Spinal cord (tissue), 10 donors: ENCODE data around the gene MRPS16. TPM values are rescaled to one million over a fixed set of nuclear protein-coding genes. Genes with fewer than 3 reads are reported as not detected.

ENCODE experiments used
- DNase-seq, 6 donors: peaks; one replicate each; pipeline versions ENCODE4 v3.0.0 to v3.0.0-alpha.2; 2013 to 2015; ENCODE audit warnings: low spot score in 6 of 6, low read depth in 4 of 6
- H3K27ac ChIP-seq: one replicate; pipeline ENCODE4 v1.5.1; 2013; ENCODE audit warnings: low read depth, low read length, control low read depth
- H3K27me3 ChIP-seq: one replicate; pipeline ENCODE4 v1.6.1; 2013; ENCODE audit warnings: low read length; ENCODE audit not compliant: control insufficient read depth, insufficient read depth
- H3K36me3 ChIP-seq: one replicate; pipeline ENCODE4 v1.6.1; 2013; ENCODE audit warnings: low read length; ENCODE audit not compliant: control insufficient read depth, insufficient read depth
- H3K4me1 ChIP-seq: one replicate; pipeline ENCODE4 v1.6.1; 2013; ENCODE audit warnings: low read length; ENCODE audit not compliant: control insufficient read depth, insufficient read depth
- H3K4me3 ChIP-seq: one replicate; pipeline ENCODE4 v1.5.1; 2013; ENCODE audit warnings: low read depth, low read length, control low read depth
- H3K9me3 ChIP-seq: one replicate; pipeline ENCODE4 v1.6.1; 2013; ENCODE audit warnings: low read length; ENCODE audit not compliant: control insufficient read depth, insufficient read depth
- WGBS: methylation state at CpG from one replicate; pipeline ENCODE4 v1.1.5; 2013; ENCODE audit warnings: missing lambda C conversion rate; ENCODE audit not compliant: insufficient coverage; 5-methylcytosine and 5-hydroxymethylcytosine counted together
- polyA plus RNA-seq, 2 donors: library from polyadenylated mRNA; unstranded; fragments of 120-200 nt; gene quantifications; one replicate each; pipeline ENCODE4 v1.2.1, GENCODE V29; 2013; ENCODE audit not compliant: insufficient read length in 2 of 2
- small RNA-seq: library from RNA; depleted of rRNA; stranded (forward); fragments of <200 nt; gene quantifications from one replicate; pipeline ENCODE3, GENCODE V24; 2014; ENCODE audit warnings: low replicate concordance
- total RNA-seq, 2 donors: library from RNA; depleted of rRNA in 1 of 2; stranded (reverse); fragments of 120-200 nt in 1 of 2; fragments of >200 nt in 1 of 2; gene quantifications; one replicate each; pipeline versions ENCODE4 v1.2.3 to v1.2.4, GENCODE V29; 2013 to 2014
- donor health status: healthy.

Gene MRPS16
- total and polyA plus RNA-seq, 4 donors, result 62.2 to 84.3 (median 67.3) TPM

GRCh38 chr10:73206385-73206784 lies 46.1 kb downstream of the MRPS16 start:
- Histone ChIP-seq H3K4me3 (no peak overlapping the region), H3K27me3 (no peaks in the 10 kb centered on the region), H3K36me3 (peaks cover 14% of the 10 kb centered on the region), H3K9me3 (no peaks in the 10 kb centered on the region), H3K4me1 (no peaks in the 10 kb centered on the region), H3K27ac (no peak overlapping the region)
- WGBS, result 97% methylated on average over 4 of the region's 5 CpGs
- DNase-seq, result no peak

GRCh38 chr10:73205890-73206289 lies 46.6 kb downstream of the MRPS16 start:
- Histone ChIP-seq H3K36me3 (peaks cover 13% of the 10 kb centered on the region), H3K27ac (no peak overlapping the region), H3K9me3 (no peaks in the 10 kb centered on the region), H3K27me3 (no peaks in the 10 kb centered on the region), H3K4me3 (no peak overlapping the region), H3K4me1 (no peaks in the 10 kb centered on the region)
- WGBS, result 100% methylated on average over 1 of the region's 1 CpG
- DNase-seq, result no peak

- no peak overlapping the region for H3K4me3 ChIP-seq
- no peaks in the 10 kb centered on the region for H3K4me1 ChIP-seq
- H3K27me3 ChIP-seq, result no peaks in the 10 kb centered on the region
- H3K36me3 ChIP-seq, result peaks cover 9% of the 10 kb centered on the region
- no peaks in the 10 kb centered on the region for H3K9me3 ChIP-seq
- no peak for DNase-seq
- H3K27ac ChIP-seq, result no peak overlapping the region
- 100% methylated on average over 2 of the region's 3 CpGs for WGBS
Measured at GRCh38 chr10:73205081-73205480, 47.4 kb downstream of the MRPS16 start.

Small RNAs within 50 kb of the gene (small RNA-seq; reads per million reads assigned to genes)
- gene RNU6-833P, result not detected

Other genes starting within 250 kb of the MRPS16 start
- 100 to 1,000 TPM in 1 of 2 donors, 10 to 100 TPM in 1; 88.0 to 107 TPM for gene P4HA1, start 155.8 kb downstream of the MRPS16 start, total RNA-seq
- gene P4HA1, start 155.8 kb downstream of the MRPS16 start, polyA plus RNA-seq, result 10 to 100 TPM; 47.2 to 51.2 TPM
- gene NUDT13, start 142.2 kb downstream of the MRPS16 start, total RNA-seq, result 1 to 10 TPM in 1 of 2 donors, under 1 TPM in 1; 0.50 to 2.4 TPM
- 1 to 10 TPM; 2.4 to 5.4 TPM for gene NUDT13, start 142.2 kb downstream of the MRPS16 start, polyA plus RNA-seq
- gene ECD, start 84.6 kb downstream of the MRPS16 start, total RNA-seq, result 10 to 100 TPM; 28.9 to 30.9 TPM
- 10 to 100 TPM; 30.6 to 30.8 TPM for gene ECD, start 84.6 kb downstream of the MRPS16 start, polyA plus RNA-seq
- gene FAM149B1, start 84.5 kb downstream of the MRPS16 start, total RNA-seq, result 10 to 100 TPM; 32.1 to 39.5 TPM
- 10 to 100 TPM; 36.9 to 39.9 TPM for gene FAM149B1, start 84.5 kb downstream of the MRPS16 start, polyA plus RNA-seq
- 10 to 100 TPM; 26.4 to 35.8 TPM for gene DNAJC9, start 5.4 kb downstream of the MRPS16 start, total RNA-seq
- gene DNAJC9, start 5.4 kb downstream of the MRPS16 start, polyA plus RNA-seq, result 10 to 100 TPM; 36.6 to 37.9 TPM
- 10 to 100 TPM in 1 of 2 donors, 1 to 10 TPM in 1; 4.7 to 22.6 TPM for gene CFAP70, start 106.2 kb upstream of the MRPS16 start, total RNA-seq
- 10 to 100 TPM in 1 of 2 donors, 1 to 10 TPM in 1; 8.8 to 14.2 TPM for gene CFAP70, start 106.2 kb upstream of the MRPS16 start, polyA plus RNA-seq
- gene ANXA7, start 161.4 kb upstream of the MRPS16 start, total RNA-seq, result 10 to 100 TPM; 69.9 to 72.3 TPM
- 10 to 100 TPM; 55.6 to 59.2 TPM for gene ANXA7, start 161.4 kb upstream of the MRPS16 start, polyA plus RNA-seq
- 1 to 10 TPM; 3.2 to 3.9 TPM for gene MSS51, start 180.9 kb upstream of the MRPS16 start, total RNA-seq
- 1 to 10 TPM; 2.4 to 6.4 TPM for gene MSS51, start 180.9 kb upstream of the MRPS16 start, polyA plus RNA-seq
- 100 to 1,000 TPM in 1 of 2 donors, 10 to 100 TPM in 1; 49.1 to 180 TPM for gene PPP3CB, start 243.4 kb upstream of the MRPS16 start, total RNA-seq
- 100 to 1,000 TPM; 166 to 173 TPM for gene PPP3CB, start 243.4 kb upstream of the MRPS16 start, polyA plus RNA-seq